ENCODE results near the gene THYN1.

The THYN1 gene

GRCh38 chr11:134246100-134246499, 7.1 kb downstream of the THYN1 start:
- DNase-seq = no peak

GRCh38 chr11:134245434-134245833, 7.7 kb downstream of the THYN1 start:
- DNase-seq = no peak

GRCh38 chr11:134244593-134244992, 8.6 kb downstream of the THYN1 start:
- DNase-seq = no peak

GRCh38 chr11:134243913-134244312, 9.2 kb downstream of the THYN1 start:
- DNase-seq = no peak

GRCh38 chr11:134242376-134242775, 10.8 kb downstream of the THYN1 start:
- no peak for DNase-seq

GRCh38 chr11:134240592-134240991, 12.6 kb downstream of the THYN1 start:
- no peak for DNase-seq

- DNase-seq = no peak
Measured at GRCh38 chr11:134238956-134239355, 14.2 kb downstream of the THYN1 start.

GRCh38 chr11:134237557-134237922, 15.6 kb downstream of the THYN1 start:
- DNase-seq = no peak

GRCh38 chr11:134236834-134237556, 16.2 kb downstream of the THYN1 start:
- DNase-seq = no peak

- DNase-seq = no peak
Measured at GRCh38 chr11:134235399-134235798, 17.8 kb downstream of the THYN1 start.

- no peak for DNase-seq
Measured at GRCh38 chr11:134233729-134234179, 19.4 kb downstream of the THYN1 start.

GRCh38 chr11:134231958-134232659, 21.0 kb downstream of the THYN1 start:
- DNase-seq = no peak

- DNase-seq = no peak
Measured at GRCh38 chr11:134230339-134230738, 22.8 kb downstream of the THYN1 start.

- no peak for DNase-seq
Measured at GRCh38 chr11:134229126-134229790, 23.9 kb downstream of the THYN1 start.

GRCh38 chr11:134228625-134229024, 24.5 kb downstream of the THYN1 start:
- no peak for DNase-seq

GRCh38 chr11:134226806-134227325, 26.3 kb downstream of the THYN1 start:
- DNase-seq = no peak

GRCh38 chr11:134224710-134225664, 28.2 kb downstream of the THYN1 start:
- DNase-seq = peak; percentile 28

- DNase-seq = peak; percentile 59
Measured at GRCh38 chr11:134223836-134224709, 29.1 kb downstream of the THYN1 start, which contains the start of the genes NCAPD3 and VPS26B. Gene NCAPD3 (minus strand): TSS chr11:134223967. CDS start chr11:134223926, 41 bp downstream. Gene VPS26B (plus strand): TSS chr11:134224671. CDS start chr11:134225123, 452 bp downstream.

- no peak for DNase-seq
Measured at GRCh38 chr11:134223121-134223520, 30.0 kb downstream of the THYN1 start.

- DNase-seq = no peak
Measured at GRCh38 chr11:134216816-134217215, 36.3 kb downstream of the THYN1 start.

GRCh38 chr11:134215836-134216235, 37.3 kb downstream of the THYN1 start:
- no peak for DNase-seq

Data from NCI-H1694 (cell line).